Measurements from ENCODE around the gene CDCA5.
A peak's percentile ranks its signal among the peaks of the same experiment; 100 is the strongest.

The CDCA5 gene

GRCh38 chr11:65083834-65084597 lies at the start of gene CDCA5, which contains the start of gene ZFPL1:
Gene CDCA5 (minus strand): TSS chr11:65084040. CDS start chr11:65083978, 62 bp downstream.
Gene ZFPL1 (plus strand): TSS chr11:65084222. CDS start chr11:65084699, 477 bp downstream.
- DNase-seq (ENCODE audit: low spot score in 2 of 2) (peak; percentile 95 to 96), ATAC-seq (replicated peaks; ENCODE audit: extremely low read depth, poor library complexity, severe bottlenecking) (peak; percentile 93)
- peaks cover 27% of the 10 kb centered on the region for H3K36me3 Mint-ChIP-seq (ENCODE audit: insufficient read depth)
- no peaks in the 10 kb centered on the region for H3K9me3 Mint-ChIP-seq
- peak within 1 kb of the TSS; percentile 98 for H3K4me3 Mint-ChIP-seq
- H3K4me1 Mint-ChIP-seq: peaks cover 29% of the 10 kb centered on the region
- no peaks in the 10 kb centered on the region for H3K27me3 Mint-ChIP-seq
- peak within 1 kb of the TSS; percentile 99 for H3K27ac Mint-ChIP-seq (ENCODE audit: low read depth)

GRCh38 chr11:65132988-65133700 lies 49.3 kb upstream of the CDCA5 start:
- DNase-seq (ENCODE audit: low spot score in 2 of 2) (no peak), ATAC-seq (replicated peaks; ENCODE audit: extremely low read depth, poor library complexity, severe bottlenecking) (no peak)
- Mint-ChIP-seq H3K27me3 (no peaks in the 10 kb centered on the region), H3K27ac (ENCODE audit: low read depth) (peak overlapping the region; percentile 99), H3K36me3 (ENCODE audit: insufficient read depth) (peaks cover 28% of the 10 kb centered on the region), H3K4me3 (peak overlapping the region; percentile 96), H3K9me3 (no peaks in the 10 kb centered on the region), H3K4me1 (peaks cover 44% of the 10 kb centered on the region)

- peak overlapping the region; percentile 96 for H3K4me3 Mint-ChIP-seq
- peak overlapping the region; percentile 99 for H3K27ac Mint-ChIP-seq (ENCODE audit: low read depth)
- peaks cover 33% of the 10 kb centered on the region for H3K36me3 Mint-ChIP-seq (ENCODE audit: insufficient read depth)
- ATAC-seq (replicated peaks; ENCODE audit: extremely low read depth, poor library complexity, severe bottlenecking): no peak
- DNase-seq (ENCODE audit: low spot score in 2 of 2): no peak
- no peaks in the 10 kb centered on the region for H3K27me3 Mint-ChIP-seq
- no peaks in the 10 kb centered on the region for H3K9me3 Mint-ChIP-seq
- H3K4me1 Mint-ChIP-seq: peaks cover 44% of the 10 kb centered on the region
Observed at GRCh38 chr11:65132238-65132987, 48.6 kb upstream of the CDCA5 start.

GRCh38 chr11:65131895-65132237 lies 48.0 kb upstream of the CDCA5 start:
- no peak for DNase-seq (ENCODE audit: low spot score in 2 of 2)
- peak overlapping the region; percentile 96 for H3K4me3 Mint-ChIP-seq
- ATAC-seq (replicated peaks; ENCODE audit: extremely low read depth, poor library complexity, severe bottlenecking): no peak
- no peaks in the 10 kb centered on the region for H3K27me3 Mint-ChIP-seq
- H3K27ac Mint-ChIP-seq (ENCODE audit: low read depth): peak overlapping the region; percentile 49
- H3K4me1 Mint-ChIP-seq: peaks cover 44% of the 10 kb centered on the region
- H3K36me3 Mint-ChIP-seq (ENCODE audit: insufficient read depth): peaks cover 35% of the 10 kb centered on the region
- no peaks in the 10 kb centered on the region for H3K9me3 Mint-ChIP-seq

- H3K4me3 Mint-ChIP-seq: no peak overlapping the region
Observed at GRCh38 chr11:65131417-65131776, 47.6 kb upstream of the CDCA5 start.

GRCh38 chr11:65130631-65131416 lies 47.0 kb upstream of the CDCA5 start:
- no peak overlapping the region for H3K4me3 Mint-ChIP-seq
- peaks cover 34% of the 10 kb centered on the region for H3K4me1 Mint-ChIP-seq
- ATAC-seq (replicated peaks; ENCODE audit: extremely low read depth, poor library complexity, severe bottlenecking) (no peak), DNase-seq (ENCODE audit: low spot score in 2 of 2) (no peak)
- peaks cover 38% of the 10 kb centered on the region for H3K36me3 Mint-ChIP-seq (ENCODE audit: insufficient read depth)
- H3K27me3 Mint-ChIP-seq: no peaks in the 10 kb centered on the region
- H3K27ac Mint-ChIP-seq (ENCODE audit: low read depth): peak overlapping the region; percentile 72
- H3K9me3 Mint-ChIP-seq: no peaks in the 10 kb centered on the region

More at GRCh38 chr11:65131417-65131776, 47.6 kb upstream of the CDCA5 start:
- peaks cover 40% of the 10 kb centered on the region for H3K4me1 Mint-ChIP-seq
- DNase-seq (ENCODE audit: low spot score in 2 of 2) (no peak), ATAC-seq (replicated peaks; ENCODE audit: extremely low read depth, poor library complexity, severe bottlenecking) (no peak)
- peaks cover 35% of the 10 kb centered on the region for H3K36me3 Mint-ChIP-seq (ENCODE audit: insufficient read depth)
- no peaks in the 10 kb centered on the region for H3K9me3 Mint-ChIP-seq
- H3K27ac Mint-ChIP-seq (ENCODE audit: low read depth): peak overlapping the region; percentile 72
- no peaks in the 10 kb centered on the region for H3K27me3 Mint-ChIP-seq

GRCh38 chr11:65129649-65130441 lies 46.0 kb upstream of the CDCA5 start:
- Mint-ChIP-seq H3K9me3 (no peaks in the 10 kb centered on the region), H3K27me3 (no peaks in the 10 kb centered on the region), H3K36me3 (ENCODE audit: insufficient read depth) (peaks cover 41% of the 10 kb centered on the region), H3K27ac (ENCODE audit: low read depth) (no peak overlapping the region), H3K4me3 (no peak overlapping the region), H3K4me1 (peaks cover 24% of the 10 kb centered on the region)
- ATAC-seq (replicated peaks; ENCODE audit: extremely low read depth, poor library complexity, severe bottlenecking): no peak
- no peak for DNase-seq (ENCODE audit: low spot score in 2 of 2)

GRCh38 chr11:65128182-65129145 lies 44.6 kb upstream of the CDCA5 start:
- Mint-ChIP-seq H3K36me3 (ENCODE audit: insufficient read depth) (peaks cover 35% of the 10 kb centered on the region), H3K4me3 (no peak overlapping the region), H3K27me3 (no peaks in the 10 kb centered on the region), H3K27ac (ENCODE audit: low read depth) (peak overlapping the region; percentile 51), H3K4me1 (peaks cover 19% of the 10 kb centered on the region), H3K9me3 (no peaks in the 10 kb centered on the region)
- no peak for DNase-seq (ENCODE audit: low spot score in 2 of 2)
- ATAC-seq (replicated peaks; ENCODE audit: extremely low read depth, poor library complexity, severe bottlenecking): no peak

GRCh38 chr11:65127473-65128181 lies 43.8 kb upstream of the CDCA5 start:
- H3K4me1 Mint-ChIP-seq: peaks cover 10% of the 10 kb centered on the region
- DNase-seq (ENCODE audit: low spot score in 2 of 2): no peak

GRCh38 chr11:65126624-65127274 lies 42.9 kb upstream of the CDCA5 start:
- no peak for ATAC-seq (replicated peaks; ENCODE audit: extremely low read depth, poor library complexity, severe bottlenecking)
- Mint-ChIP-seq H3K9me3 (no peaks in the 10 kb centered on the region), H3K36me3 (ENCODE audit: insufficient read depth) (peaks cover 39% of the 10 kb centered on the region), H3K27me3 (no peaks in the 10 kb centered on the region), H3K4me3 (no peak overlapping the region), H3K27ac (ENCODE audit: low read depth) (no peak overlapping the region), H3K4me1 (peaks cover 14% of the 10 kb centered on the region)
- no peak for DNase-seq (ENCODE audit: low spot score in 2 of 2)

More at GRCh38 chr11:65127473-65128181, 43.8 kb upstream of the CDCA5 start:
- no peak for ATAC-seq (replicated peaks; ENCODE audit: extremely low read depth, poor library complexity, severe bottlenecking)
- H3K27me3 Mint-ChIP-seq: no peaks in the 10 kb centered on the region
- H3K27ac Mint-ChIP-seq (ENCODE audit: low read depth): peak overlapping the region; percentile 51
- peaks cover 33% of the 10 kb centered on the region for H3K36me3 Mint-ChIP-seq (ENCODE audit: insufficient read depth)
- no peak overlapping the region for H3K4me3 Mint-ChIP-seq
- no peaks in the 10 kb centered on the region for H3K9me3 Mint-ChIP-seq

Measured in central memory CD8-positive, alpha-beta T cell (primary cell).